Transverse colon (tissue), 4 donors: ENCODE data around the gene ODF4. TPM values are rescaled to one million over a fixed set of nuclear protein-coding genes. Genes with fewer than 3 reads are reported as not detected.

Experiments
- DNase-seq: peaks from one replicate; pipeline ENCODE4 v3.0.0-alpha.2; 2019
- H3K27ac ChIP-seq, 4 donors: fragments of 200-600 bp; sonication (generic); 2 replicates each; pipeline ENCODE4 v1.5.1; 2016 to 2018; ENCODE audit warnings: inconsistent platforms in 4 of 4
- H3K27me3 ChIP-seq: fragments of 200-600 bp; sonication (generic); 2 replicates; pipeline ENCODE4 v1.5.1; 2017; ENCODE audit warnings: inconsistent platforms
- H3K36me3 ChIP-seq, 4 donors: fragments of 200-600 bp; sonication (generic); 2 replicates each; pipeline ENCODE4 v1.5.1; 2017 to 2019; ENCODE audit warnings: inconsistent platforms in 4 of 4
- H3K4me1 ChIP-seq, 4 donors: fragments of 200-600 bp; sonication (generic); 2 replicates each; pipeline ENCODE4 v1.5.1; 2017 to 2020; ENCODE audit warnings: inconsistent platforms in 4 of 4
- H3K4me3 ChIP-seq, 4 donors: fragments of 200-600 bp; sonication (generic); 1 replicate in 1 of 4; 2 replicates in 3 of 4; pipeline versions ENCODE4 v1.5.1 to v1.6.1; 2017 to 2019; ENCODE audit warnings: inconsistent platforms in 4 of 4
- H3K9me3 ChIP-seq, 2 donors: fragments of 200-600 bp; sonication (generic); 2 replicates each; pipeline ENCODE4 v1.5.1; 2017 to 2019; ENCODE audit warnings: inconsistent platforms in 2 of 2
- EP300 ChIP-seq: sonication (generic); formaldehyde crosslinking; IDR thresholded peaks from one replicate; pipeline ENCODE4 v1.6.1; 2017; ENCODE audit warnings: antibody characterized with exemption, low read depth
- POLR2A ChIP-seq: fragments of 450-650 bp; IDR thresholded peaks from one replicate; pipeline ENCODE4 v1.6.1; 2016; ENCODE audit warnings: antibody characterized with exemption, mild to moderate bottlenecking, moderate library complexity
- POLR2AphosphoS5 ChIP-seq, 3 donors: sonication (generic); formaldehyde crosslinking; IDR thresholded peaks; one replicate each; pipeline ENCODE4 v1.6.1; 2016; ENCODE audit warnings: antibody characterized with exemption in 3 of 3
- WGBS, 2 donors: methylation state at CpG; one replicate each; pipeline ENCODE4 v1.1.5; 2018; ENCODE audit warnings: low coverage in 1 of 2; 5-methylcytosine and 5-hydroxymethylcytosine counted together
- in situ Hi-C, 4 donors: fragments of 200-750 bp; cut with MboI; loops; one replicate each; pipeline versions ENCODE4 v1.15.0 to v1.15.1; 2017; ENCODE audit warnings: low sequenced_read_pairs in 3 of 4, low pct_ligation_motif_present in 1 of 4, low pct_unique_long_range_greater_than_20kb in 1 of 4
- intact Hi-C: fragments of 100-400 bp; cut with DNase I; formaldehyde crosslinking; loops from one replicate; pipeline ENCODE4 v1.15.1; 2023; ENCODE audit warnings: low total_unique reads
- total RNA-seq, 4 donors: library from RNA; depleted of rRNA; stranded (reverse); fragments of >200 nt; gene quantifications; one replicate each; pipeline ENCODE4 v1.1.0, GENCODE V29; 2016
- TF ChIP-seq, protein P1 (sequence below), 5 experiments: fragments of 200-600 bp in 3 of 5; fragments of 450-650 bp in 2 of 5; sonication (generic) in 3 of 5; IDR thresholded peaks; 1 replicate in 2 of 5; 2 replicates in 3 of 5; pipeline ENCODE4 v1.5.1; 2016 to 2017; ENCODE audit warnings: antibody characterized with exemption in 5 of 5, inconsistent platforms in 3 of 5, mild to moderate bottlenecking in 2 of 5, moderate library complexity in 1 of 5

Gene ODF4
- total RNA-seq, 4 donors from 2014 or later, result not detected

GRCh38 chr17:8312251-8312650, 27.4 kb upstream of the ODF4 start:
- Histone ChIP-seq H3K36me3 (no peaks in the 10 kb centered on the region), H3K4me3 (no peak overlapping the region), H3K27ac (no peak overlapping the region), H3K9me3 (no peaks in the 10 kb centered on the region), H3K4me1 (peaks cover 0 to 8% (median 3%) of the 10 kb centered on the region in 4 donors), H3K27me3 (peaks cover 72% of the 10 kb centered on the region)
- intact Hi-C loops (no loop called here), in situ Hi-C loops (loop anchor here in 2 of 4 donors (25.0 kb wide), 1 partner anchor 225 kb away; the partner anchor contains the start of gene ALOX12B (in 2 of the 2))
- TF ChIP-seq, protein P1, sequence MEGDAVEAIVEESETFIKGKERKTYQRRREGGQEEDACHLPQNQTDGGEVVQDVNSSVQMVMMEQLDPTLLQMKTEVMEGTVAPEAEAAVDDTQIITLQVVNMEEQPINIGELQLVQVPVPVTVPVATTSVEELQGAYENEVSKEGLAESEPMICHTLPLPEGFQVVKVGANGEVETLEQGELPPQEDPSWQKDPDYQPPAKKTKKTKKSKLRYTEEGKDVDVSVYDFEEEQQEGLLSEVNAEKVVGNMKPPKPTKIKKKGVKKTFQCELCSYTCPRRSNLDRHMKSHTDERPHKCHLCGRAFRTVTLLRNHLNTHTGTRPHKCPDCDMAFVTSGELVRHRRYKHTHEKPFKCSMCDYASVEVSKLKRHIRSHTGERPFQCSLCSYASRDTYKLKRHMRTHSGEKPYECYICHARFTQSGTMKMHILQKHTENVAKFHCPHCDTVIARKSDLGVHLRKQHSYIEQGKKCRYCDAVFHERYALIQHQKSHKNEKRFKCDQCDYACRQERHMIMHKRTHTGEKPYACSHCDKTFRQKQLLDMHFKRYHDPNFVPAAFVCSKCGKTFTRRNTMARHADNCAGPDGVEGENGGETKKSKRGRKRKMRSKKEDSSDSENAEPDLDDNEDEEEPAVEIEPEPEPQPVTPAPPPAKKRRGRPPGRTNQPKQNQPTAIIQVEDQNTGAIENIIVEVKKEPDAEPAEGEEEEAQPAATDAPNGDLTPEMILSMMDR (IDR thresholded peaks at IDR 0.05), result no peak
- TF ChIP-seq EP300, result no peak
- 71% methylated on average over 13 of the region's 13 CpGs; no CpG with 5 or more reads in 1 of the 2 donors for WGBS, 2 donors
- DNase-seq, result no peak

GRCh38 chr17:8312726-8313600, 26.7 kb upstream of the ODF4 start:
- H3K27me3 ChIP-seq, result peaks cover 76% of the 10 kb centered on the region
- no peaks in the 10 kb centered on the region for H3K9me3 ChIP-seq
- in situ Hi-C loops (loop anchor here in 2 of 4 donors (25.0 kb wide), 1 partner anchor 226 kb away; the partner anchor contains the start of gene ALOX12B (in 2 of the 2)), intact Hi-C loops (no loop called here)
- H3K4me1 ChIP-seq, result peaks cover 0 to 8% (median 3%) of the 10 kb centered on the region in 4 donors
- TF ChIP-seq, protein P1 (IDR thresholded peaks at IDR 0.05), result no peak
- no peak for TF ChIP-seq POLR2AphosphoS5 (IDR thresholded peaks at IDR 0.05)
- TF ChIP-seq POLR2A, result no peak
- no peak for TF ChIP-seq EP300
- no peak overlapping the region for H3K4me3 ChIP-seq
- WGBS, 2 donors, result 66% methylated on average over 16 of the region's 16 CpGs; no CpG with 5 or more reads in 1 of the 2 donors
- no peak for DNase-seq
- H3K36me3 ChIP-seq, result no peaks in the 10 kb centered on the region
- no peak overlapping the region for H3K27ac ChIP-seq

DNA sequence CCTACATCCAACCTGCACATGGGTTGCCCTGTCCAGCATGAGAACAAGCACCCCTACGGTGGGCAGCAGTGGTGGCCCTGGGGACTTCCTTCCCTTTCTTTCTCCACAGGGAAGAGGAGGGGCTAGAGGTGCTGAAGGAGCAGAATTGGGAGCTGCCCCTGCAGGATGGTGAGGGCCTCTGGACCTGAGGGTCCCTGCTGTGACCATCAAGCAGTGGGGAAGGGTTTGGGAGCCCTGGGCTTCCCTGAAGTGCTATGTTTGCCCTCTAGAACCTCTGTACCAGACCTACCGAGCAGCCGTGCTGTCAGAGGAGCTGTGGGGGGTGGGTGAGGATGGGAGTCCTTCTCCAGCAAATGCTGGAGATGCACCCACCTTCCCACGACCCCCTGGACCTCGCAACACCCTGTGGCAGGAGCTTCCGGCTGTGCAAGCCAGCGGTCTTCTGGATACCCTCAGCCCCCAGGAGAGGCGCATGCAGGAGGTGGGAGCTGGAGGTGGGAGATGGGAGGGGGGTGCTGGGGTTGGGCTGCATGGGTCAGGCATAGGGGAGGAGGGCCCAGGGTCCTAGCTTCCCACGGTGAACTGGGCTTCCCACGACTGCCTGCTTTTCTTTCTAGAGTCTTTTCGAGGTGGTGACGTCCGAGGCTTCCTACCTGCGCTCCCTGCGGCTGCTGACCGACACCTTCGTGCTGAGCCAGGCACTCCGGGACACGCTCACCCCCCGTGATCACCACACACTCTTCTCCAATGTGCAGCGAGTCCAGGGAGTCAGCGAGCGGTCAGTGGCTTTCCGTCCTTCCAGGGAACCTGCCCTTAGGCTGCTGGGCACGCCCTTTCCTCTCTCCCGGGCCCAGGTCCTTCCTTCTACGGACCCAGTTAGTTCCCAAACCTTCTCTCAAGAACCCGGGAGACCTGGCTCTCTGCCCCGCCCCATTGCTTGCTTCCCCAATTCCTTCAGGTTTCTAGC, 24.6 kb upstream of the ODF4 start:
- no peak for DNase-seq
- WGBS, 2 donors, result 13 to 31% methylated on average over 3 to 29 of the region's 29 CpGs
- no peaks in the 10 kb centered on the region for H3K9me3 ChIP-seq
- intact Hi-C loops, result no loop called here
- in situ Hi-C loops, result loop anchor here in 2 of 4 donors (25.0 kb wide), 1 partner anchor 228 kb away; the partner anchor contains the start of gene ALOX12B (in 2 of the 2)
- no peaks in the 10 kb centered on the region for H3K36me3 ChIP-seq
- H3K4me3 ChIP-seq, result no peak overlapping the region
- H3K27me3 ChIP-seq, result peaks cover 79% of the 10 kb centered on the region
- H3K27ac ChIP-seq, result no peak overlapping the region
- TF ChIP-seq POLR2AphosphoS5 (IDR thresholded peaks at IDR 0.05) (no peak), EP300 (no peak), POLR2A (no peak)
- TF ChIP-seq, protein P1 (IDR thresholded peaks at IDR 0.05), result no peak
- H3K4me1 ChIP-seq, result peaks cover 0 to 8% (median 3%) of the 10 kb centered on the region in 4 donors
